Panc1 (cell line): ENCODE data around the gene KRTCAP2.

Experiments used
- CTCF ChIP-seq: fragments of 450-650 bp; IDR thresholded peaks from 2 replicates; pipeline ENCODE4 v1.5.1; 2017; ENCODE audit warnings: mild to moderate bottlenecking
- POLR2AphosphoS5 ChIP-seq: IDR thresholded peaks from 2 replicates; pipeline ENCODE4 v1.6.1; 2012; ENCODE audit warnings: mild to moderate bottlenecking, low read depth, low read length, moderate library complexity
- SIN3A ChIP-seq: IDR thresholded peaks from 2 replicates; pipeline ENCODE4 v1.6.1; 2012; ENCODE audit warnings: low read depth, mild to moderate bottlenecking, low read length, moderate library complexity, borderline replicate concordance; ENCODE audit not compliant: insufficient read depth

- TF ChIP-seq CTCF (no peak), POLR2AphosphoS5 (no peak), SIN3A (no peak)
Measured at GRCh38 chr1:155120253-155120652, 52.9 kb downstream of the KRTCAP2 start.
